Hepatocyte (in vitro differentiated cells): ENCODE results near the gene ABCB11.

Experiments used
- CTCF ChIP-seq: fragments of 200-600 bp; sonication (generic); IDR thresholded peaks from 2 replicates; pipeline ENCODE4 v1.5.1; 2016; ENCODE audit warnings: antibody characterized with exemption, mild to moderate bottlenecking; ENCODE audit not compliant: poor library complexity
- EZH2phosphoT487 ChIP-seq: fragments of 200-600 bp; sonication (generic); IDR thresholded peaks from one replicate; pipeline ENCODE4 v1.6.1; 2018; ENCODE audit warnings: antibody characterized with exemption, mild to moderate bottlenecking, low read depth, moderate library complexity; ENCODE audit not compliant: unreplicated experiment, severe bottlenecking

- TF ChIP-seq CTCF (no peak), EZH2phosphoT487 (no peak)
These were observed 16.3 kb downstream of the ABCB11 start for GRCh38 chr2:169014780-169015179.
